GM21529 (cell line): ENCODE results near the gene ATL1.
"Not testable (repeated sequence)": the region's sequence is repeated elsewhere in the genome, so short reads cannot be mapped to it uniquely, and the experiment has no call there.

ENCODE experiments used
- ATAC-seq: cut with Tn5 transposase; IDR thresholded peaks from one replicate; pipeline ENCODE4 v1.9.1; 2021; ENCODE audit not compliant: unreplicated experiment

Gene ATL1

DNA sequence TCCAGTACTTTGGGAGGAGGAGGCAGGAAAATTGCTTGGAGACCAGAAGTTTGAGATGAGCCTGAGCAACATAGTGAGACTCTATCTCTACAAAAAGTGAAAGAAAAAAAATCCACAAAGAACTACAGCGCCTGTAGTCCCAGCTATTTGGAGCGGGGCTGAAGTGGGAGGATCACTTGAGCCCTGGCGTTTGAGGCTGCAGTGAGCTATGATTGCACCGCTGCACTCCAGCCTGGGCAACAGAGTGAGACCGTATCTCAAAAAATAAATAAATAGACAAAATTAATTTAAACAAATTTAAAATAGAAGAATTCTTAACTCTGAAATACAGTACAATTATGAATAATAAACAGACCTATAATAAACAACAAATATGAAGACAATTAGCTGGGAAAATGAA lies 40.9 kb downstream of the ATL1 start:
- no peak for ATAC-seq

DNA sequence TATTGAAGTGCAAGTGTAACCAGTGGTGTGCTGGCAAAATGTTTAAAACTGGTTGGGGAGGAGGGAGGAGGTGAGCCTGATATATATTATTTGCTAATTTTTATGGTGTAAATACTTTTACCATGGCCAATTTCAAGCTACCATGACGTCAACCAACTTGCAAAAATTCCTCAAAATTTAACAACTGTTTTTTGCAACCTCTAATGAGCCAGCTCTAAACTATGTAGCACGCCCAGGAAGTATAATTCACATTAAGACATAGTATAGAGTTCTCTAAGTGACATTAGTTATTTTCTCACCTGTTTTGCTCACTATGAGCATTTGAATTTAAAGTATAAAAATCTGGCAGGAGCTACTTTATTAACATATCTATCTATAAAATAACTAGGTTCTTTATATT lies 41.4 kb downstream of the ATL1 start:
- ATAC-seq: no peak

DNA sequence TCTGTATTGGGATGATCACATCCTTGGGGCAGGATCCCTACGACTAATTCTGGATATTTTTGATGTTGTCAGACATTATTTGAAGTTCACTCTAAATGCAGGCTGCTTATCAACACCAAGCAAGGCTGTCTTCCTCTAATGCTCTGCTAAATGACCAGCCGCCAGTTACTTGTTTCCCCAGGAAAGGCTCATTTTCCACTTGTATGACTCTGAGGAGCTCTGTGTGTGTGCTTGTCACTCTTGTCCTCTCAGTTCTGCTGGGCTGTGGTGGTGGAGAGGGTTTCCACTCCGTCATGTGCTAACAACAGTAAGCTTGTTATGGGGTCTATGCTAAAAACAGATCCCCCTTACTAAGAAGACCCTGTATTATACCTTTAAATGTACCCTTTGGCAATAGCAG lies 42.1 kb downstream of the ATL1 start:
- no peak for ATAC-seq

DNA sequence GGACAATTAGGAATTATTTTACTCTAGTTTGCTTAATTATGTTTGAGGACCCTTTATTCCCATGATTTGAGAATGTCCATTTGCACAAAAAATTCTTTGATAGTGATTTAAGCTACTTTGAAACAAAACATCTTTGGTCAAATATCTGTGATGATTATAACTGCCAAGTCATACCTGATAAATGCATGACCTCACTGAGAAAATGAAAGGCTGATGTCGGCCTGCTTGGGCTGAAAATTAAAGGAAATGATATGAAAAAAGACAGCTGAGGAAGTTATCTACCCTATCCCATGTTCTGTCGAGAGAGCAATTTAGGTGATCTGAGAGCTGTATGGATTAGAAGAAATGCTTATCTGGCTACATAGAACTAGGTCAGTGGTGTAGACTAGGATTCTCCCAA lies 43.6 kb downstream of the ATL1 start:
- ATAC-seq: no peak

DNA sequence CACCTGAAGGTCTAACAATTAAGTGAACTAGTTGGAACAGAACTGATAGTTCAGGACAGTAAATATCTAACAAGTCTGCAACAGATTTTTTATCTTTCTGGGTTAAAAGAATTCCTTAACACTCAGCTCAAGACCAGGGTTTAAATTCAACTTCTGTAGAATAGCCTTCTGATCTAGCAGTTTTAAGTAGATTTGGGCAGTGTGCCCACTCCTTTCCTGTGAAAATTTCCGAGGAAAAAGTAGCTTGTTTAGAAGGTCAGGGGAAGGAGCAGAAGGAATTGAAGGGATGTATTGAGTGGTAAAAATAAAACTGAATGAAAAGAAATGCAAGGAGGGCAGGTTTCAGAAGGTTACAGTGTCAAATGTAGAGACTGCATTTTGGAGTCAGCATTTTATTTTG lies 45.8 kb downstream of the ATL1 start:
- no peak for ATAC-seq

DNA sequence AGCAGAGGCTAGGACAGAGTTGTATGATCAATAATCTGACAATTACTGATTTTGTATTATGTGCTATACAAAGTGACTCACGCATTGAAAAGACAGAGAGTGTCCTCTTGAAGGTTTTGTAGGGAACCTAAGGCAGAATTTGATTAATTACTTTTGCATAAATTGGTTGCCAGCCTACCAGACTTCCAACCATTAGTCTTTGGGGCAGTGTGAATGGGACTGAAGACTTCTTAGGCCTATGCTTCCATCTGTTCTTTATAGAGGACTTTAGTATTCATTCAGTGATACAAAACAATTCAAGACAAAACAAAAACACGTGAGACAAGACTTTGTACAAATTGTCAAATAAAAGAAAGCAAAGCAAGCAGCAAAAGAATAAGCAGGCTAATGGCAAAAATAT lies 46.5 kb downstream of the ATL1 start:
- no peak for ATAC-seq

DNA sequence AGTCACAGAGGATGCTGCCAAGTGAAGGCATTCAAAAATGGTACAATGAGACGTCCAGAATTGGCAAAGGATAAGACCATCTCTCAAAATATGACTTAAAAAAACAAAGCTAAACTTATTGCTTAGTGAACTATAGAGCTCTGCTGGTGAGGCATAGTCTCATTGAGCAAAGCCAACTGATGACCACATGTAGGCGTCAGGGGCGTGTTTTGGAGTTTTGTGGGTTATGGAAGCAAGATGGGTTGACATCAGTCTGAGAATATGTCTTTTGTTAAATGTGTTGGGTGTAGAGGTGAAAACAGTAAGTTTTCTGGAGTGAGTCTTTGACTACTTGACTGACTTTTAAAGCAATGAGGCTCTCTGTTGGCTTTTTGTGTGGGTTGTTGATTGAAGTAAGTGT lies 47.2 kb downstream of the ATL1 start:
- ATAC-seq: no peak

DNA sequence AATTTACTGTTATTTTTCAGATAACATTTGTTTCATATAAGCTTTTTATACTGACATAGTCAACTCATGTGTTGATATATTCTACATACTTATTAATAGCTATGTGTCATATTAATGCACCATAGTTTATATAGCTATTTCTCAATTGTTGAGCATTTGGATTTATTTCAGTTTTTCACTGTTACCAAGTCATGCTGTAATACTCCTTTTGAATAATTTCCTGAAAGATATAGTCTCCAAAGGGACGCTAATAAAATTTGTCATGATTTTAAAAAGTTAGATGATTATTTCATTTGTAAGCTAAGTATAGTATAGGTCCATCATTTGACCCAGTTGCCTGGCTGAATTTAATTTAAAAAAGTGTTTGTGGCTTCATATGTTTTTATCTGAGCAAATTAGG lies 47.8 kb downstream of the ATL1 start:
- no peak for ATAC-seq

DNA sequence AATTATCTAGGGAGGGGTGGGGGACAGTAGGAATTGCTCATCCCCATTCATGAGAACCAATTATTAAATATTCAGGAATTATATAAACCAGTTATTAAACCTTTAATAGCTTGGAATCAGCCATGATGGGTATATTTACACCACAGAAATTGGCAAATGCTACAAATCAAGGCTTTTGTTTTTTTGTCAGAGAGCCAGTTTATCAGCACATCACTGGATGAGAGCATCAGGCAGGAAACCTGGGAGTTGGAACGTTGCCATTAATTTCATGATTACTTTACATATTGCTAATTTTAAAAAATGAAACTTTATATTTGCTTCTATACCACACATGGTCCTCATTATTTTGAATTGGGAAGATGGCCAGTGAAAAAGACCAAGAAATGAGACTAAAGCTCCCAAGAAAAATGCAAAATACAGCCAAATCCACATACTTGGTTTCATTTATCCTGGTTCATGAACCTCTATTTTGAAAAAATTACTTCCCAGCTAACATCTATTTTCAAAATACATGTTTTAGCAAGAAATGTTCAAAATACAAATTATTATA lies 48.4 kb downstream of the ATL1 start:
- no peak for ATAC-seq

DNA sequence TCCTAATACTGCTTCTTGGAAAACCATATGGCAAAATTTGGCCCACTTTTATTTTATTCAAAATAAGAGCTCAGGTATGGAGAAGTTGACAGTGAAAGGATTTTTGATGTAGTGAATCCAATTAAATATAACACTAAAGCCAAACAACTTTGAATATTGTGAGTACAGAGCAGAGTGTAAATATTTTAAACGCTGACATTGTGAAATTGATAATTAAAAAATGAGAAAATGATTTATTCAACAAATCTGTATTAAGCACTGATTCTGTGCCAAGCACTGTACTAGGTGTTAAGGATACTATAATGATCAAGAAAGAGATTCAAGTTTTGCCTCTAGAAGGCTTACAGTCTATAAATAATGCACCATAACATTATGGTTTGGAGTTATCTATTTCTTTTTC lies 50.5 kb downstream of the ATL1 start:
- no peak for ATAC-seq

DNA sequence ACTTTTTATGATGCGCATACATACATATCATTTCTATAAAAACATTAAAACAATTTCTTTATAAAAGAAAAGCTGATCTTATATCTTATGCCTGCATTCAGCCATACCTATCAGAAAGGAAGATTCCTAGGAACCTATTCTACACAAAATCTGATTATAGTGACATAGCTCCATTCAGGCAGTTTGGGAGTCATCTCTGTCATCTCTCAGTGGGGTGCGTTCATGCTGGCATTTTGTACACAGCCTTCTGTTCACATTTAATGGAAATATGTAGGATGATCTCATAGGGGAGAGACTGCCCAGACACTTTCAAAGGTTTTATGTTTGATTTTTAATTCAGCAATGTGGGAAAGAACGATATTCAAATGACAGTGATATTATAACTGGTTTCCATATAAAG lies 52.9 kb downstream of the ATL1 start:
- no peak for ATAC-seq

DNA sequence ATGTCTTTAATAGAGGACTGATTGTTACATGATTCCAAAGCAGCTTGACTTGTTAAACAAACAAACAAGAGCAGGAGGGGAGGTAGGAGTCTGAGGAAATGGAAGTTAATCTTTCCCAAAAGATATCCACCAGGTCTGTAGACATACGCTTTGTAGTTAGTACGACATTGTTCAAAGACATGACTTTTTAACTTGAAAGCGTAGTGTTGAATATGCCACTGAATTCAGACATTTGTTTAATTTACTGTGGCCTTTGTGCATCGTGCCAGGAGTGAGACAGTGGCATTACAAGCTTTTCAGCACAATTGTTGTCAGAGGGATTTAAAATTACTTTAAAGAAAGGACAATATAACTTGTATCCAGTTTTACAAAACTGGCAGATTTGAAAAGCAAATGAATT lies 55.1 kb downstream of the ATL1 start:
- no peak for ATAC-seq

DNA sequence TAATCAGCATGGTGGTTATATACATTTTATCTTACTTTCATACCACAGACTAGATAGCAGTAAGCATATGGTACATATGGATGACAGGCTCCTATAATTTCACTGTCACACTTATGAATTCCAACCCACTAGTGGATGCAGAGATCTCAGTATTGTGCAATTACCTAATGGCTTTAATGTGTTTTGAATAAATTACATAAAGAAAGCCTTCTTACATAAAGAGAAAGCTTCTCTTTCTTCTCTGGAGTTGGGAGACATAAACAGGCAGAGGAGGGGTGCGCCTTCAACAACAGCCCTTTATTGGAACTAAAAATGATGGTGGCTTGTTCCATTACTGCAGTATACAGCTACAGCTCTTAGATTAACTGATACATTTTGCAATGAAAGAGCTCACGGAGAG lies 55.6 kb downstream of the ATL1 start:
- no peak for ATAC-seq

DNA sequence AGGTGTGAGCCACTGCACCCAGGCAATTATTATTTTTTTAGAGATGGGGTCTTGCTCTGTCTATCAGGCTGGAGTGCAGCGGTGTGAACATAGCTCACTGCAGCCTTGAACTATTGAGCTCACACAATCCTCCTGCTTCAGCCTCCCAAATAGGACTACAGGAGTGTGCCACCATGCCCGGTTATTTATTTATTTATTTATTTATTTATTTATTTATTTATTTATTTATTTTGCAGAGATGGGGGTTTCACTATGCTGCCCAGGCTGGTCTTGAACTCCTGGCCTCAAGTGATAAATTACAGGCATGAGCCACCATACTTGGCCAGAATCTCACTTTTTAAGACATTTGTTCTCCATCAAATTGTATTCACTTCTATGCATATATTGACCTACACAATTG lies 56.3 kb downstream of the ATL1 start:
- no peak for ATAC-seq

DNA sequence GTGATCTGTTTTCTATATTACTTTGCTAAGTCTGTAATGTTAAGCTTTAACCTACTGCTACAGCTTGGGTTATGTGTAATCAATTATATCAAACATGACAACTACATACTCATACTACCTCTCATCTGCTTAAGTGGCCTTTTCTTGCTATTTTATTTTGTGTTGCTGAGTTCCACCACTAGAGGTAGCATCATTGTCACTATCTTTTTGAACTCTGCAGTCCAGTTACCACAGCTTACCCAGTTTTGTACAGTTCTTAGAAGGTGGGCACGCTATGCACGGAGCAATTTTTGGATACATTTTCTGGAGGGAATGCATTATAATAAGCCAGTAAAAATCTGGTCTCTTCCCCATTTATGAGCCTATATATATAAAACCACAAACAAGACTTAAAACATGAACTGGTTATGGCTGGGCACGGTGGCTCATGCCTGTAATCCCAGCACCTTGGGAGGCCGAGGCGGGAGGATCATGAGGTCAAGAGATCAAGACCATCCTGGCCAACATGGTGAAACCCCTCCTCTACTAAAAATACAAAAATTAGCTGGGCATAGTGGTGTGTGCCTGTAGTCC lies 59.7 kb downstream of the ATL1 start:
- ATAC-seq: no peak

DNA sequence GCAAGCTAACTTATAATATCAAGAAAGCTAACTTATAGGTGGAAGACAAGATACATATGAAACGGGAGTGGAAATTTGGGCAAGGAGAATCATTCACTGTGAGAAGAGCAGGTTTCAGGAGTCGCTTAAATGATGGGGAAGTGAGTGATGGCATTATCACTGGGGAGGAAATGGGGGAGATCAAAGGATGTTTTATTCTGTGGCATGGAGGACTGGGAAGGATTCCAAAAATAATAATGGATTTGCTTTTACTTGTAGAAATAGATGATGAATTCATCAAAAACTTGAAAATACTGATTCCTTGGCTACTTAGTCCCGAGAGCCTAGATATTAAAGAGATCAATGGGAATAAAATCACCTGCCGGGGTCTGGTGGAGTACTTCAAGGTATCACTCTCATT lies 60.4 kb downstream of the ATL1 start:
- ATAC-seq: no peak

DNA sequence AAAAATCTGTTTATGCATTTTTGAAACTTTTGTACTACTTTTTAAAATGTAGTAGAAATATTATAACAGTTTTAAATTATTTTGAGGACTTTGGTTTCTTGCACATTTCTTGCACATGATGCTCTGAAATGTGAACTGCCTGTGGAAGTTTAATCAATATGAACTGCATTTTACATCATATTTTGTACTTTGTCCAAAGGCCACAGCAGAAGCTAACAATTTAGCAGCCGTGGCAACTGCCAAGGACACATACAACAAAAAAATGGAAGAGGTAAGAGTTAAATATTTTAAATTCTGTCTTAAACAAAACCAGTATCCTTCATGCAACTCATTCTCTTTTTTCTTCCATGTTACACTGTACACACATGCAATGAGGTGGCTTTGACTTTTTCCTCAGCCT lies 63.0 kb downstream of the ATL1 start:
- ATAC-seq: no peak

DNA sequence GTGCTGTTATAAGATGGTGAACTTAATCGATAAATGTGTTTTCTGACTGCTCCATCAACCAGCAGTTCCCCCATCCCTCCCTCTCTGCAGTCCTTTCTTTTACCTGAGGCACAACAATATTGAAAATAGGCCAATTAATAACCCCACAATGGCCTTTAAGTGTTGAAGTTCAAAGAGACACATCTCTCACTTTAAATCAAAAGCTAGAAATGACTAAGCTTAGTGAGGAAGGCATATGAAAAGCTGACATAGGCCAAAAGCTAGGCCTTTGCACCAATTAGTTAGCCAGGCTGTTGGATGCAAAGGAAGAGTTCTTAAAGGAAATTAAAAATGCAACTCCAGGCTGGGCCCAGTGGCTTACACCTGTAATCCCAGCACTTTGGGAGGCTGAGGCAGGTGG lies 64.5 kb downstream of the ATL1 start:
- ATAC-seq: no peak

DNA sequence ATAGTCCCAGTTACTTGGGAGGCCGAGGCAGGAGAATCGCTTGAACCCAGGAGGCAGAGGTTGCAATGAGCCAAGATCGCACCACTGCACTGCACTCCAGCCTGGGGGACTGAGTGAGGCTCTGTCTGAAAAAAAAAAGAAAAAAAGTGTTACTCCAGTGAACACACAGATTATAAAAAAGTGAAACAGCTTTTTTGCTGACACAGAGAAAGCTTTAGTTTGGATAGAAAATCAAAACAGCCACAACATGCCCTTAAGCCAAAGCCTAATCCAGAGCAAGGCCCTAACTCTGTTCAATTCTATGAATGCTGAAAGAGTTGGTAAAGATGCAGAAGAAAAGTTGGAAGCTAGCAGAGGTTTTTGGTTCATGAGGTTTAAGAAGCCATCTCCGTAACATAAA lies 65.0 kb downstream of the ATL1 start:
- not testable (repeated sequence) for ATAC-seq

DNA sequence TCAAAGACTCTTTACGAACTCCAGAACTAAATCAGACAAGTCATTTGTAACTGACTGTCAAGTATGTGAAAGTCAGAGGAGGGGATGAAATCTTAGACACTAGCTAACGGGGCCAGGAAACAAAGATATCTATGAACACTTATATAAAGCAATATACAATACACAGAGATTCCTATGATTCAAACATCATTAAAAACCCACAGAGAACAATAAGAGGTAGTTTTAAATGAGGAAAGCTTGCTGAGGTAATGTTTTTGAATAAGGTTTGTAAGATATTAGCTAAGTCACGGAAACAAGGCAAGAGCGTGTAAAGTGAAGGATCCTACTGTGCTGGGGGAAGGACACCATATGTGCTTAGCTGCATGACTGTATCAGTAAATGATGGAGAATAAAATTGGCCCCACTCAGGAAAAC lies 71.5 kb downstream of the ATL1 start:
- ATAC-seq: no peak

DNA sequence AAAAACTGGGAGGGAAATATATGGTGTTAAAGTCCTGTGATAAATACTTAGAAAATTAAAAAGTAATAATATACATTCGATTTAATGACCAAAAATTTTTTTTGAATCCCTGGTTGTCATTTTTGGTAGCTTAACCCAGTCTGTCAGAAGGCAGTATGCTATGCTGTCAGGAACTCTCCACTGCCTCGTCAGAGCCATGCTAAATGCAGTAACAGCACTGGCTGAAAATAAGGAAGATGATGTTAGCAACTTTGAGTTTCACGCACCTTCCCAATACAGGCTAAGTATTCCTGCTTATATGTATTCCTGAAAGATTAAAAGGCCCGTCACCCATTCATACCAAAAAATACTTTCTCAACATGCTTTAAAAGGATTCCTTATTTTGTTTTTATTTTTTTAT lies 74.0 kb downstream of the ATL1 start:
- no peak for ATAC-seq

DNA sequence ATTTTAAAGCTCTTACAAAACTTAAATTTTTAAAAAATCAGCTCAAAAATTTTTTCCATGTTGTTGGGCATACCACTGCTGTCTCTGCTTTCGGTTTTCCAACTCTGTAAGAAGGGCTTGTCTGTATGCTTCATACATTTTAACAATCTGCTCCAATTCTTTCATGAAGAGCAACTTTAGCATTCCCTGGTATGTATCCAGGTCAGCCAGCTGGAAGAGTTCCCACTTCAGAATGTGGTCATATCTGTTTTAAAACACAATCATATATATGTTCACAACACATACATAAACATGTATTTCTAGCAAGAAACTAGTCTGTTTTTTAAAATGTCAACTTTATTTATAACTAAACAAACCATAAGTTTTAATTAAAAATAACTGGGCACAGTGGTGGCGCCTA lies 75.2 kb downstream of the ATL1 start:
- no peak for ATAC-seq

DNA sequence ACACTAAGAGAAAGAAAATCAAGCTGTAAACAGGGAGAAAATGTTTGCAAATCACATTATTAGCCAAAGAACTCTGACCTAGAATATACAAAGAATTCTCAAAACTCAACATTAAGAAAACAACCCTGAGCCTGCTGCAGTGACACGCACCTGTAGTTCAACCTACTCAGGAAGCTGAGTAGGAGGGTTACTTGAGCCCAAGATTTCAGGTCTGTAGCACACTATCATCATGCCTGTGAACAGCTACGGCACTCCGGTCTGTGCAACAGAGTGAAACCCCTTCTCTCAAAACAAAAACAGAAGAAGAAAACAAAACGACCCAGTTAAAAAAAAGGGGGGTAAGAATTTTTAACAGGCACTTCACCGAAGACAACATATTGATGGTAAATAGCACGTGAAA lies 87.3 kb downstream of the ATL1 start:
- peak; percentile 91 for ATAC-seq

DNA sequence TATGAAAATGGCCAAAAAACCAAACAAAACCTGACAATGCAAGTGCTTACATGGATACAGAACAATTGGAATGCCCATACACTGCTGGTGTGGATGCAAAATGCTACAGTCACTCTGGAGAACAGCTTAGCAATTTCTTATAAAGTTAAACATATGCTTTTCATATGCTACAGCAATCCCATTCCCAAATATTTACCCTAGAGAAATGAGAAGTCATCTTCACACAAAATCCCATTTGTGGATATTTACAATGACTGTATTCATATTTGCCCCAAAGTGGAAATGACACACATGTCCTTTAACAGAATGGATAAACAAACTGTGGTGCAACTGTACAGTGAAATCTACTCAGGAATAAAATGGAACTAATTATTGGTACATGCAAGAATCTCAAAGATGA lies 87.8 kb downstream of the ATL1 start:
- ATAC-seq: no peak
